ENCODE measurements around the gene GOLT1A. TPM values are rescaled to one million over a fixed set of nuclear protein-coding genes. Genes with fewer than 3 reads are reported as not detected.
"Not testable (repeated sequence)": the region's sequence is repeated elsewhere in the genome, so short reads cannot be mapped to it uniquely, and the experiment has no call there.

GOLT1A gene
- total RNA-seq, 4 donors from 2014 or later, result 1.1 to 1.3 TPM; not detected in 2

DNA sequence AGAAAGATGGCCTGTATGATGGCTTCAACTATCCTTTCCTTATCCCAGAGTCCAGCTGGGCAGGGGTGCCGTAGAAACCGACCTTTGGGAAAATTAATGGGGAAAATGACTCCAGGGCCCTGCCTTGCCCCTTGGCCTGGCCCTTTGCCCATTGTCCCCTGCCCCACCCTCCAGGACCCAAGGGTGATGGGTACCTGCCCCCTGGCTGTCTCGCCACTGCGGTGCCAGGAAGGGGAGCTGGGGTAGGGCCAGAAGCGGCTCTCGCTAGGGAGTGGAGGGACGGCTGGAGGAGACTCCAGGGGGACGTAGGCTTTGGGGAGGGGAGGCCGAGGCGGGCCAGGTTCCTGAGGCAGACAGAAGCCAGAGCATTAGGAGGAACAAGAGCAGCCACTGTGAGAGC lies 29.1 kb upstream of the GOLT1A start:
- Histone ChIP-seq H3K9me3 (no peaks in the 10 kb centered on the region), H3K27ac (no peak overlapping the region), H3K27me3 (no peaks in the 10 kb centered on the region), H3K4me1 (no peaks in the 10 kb centered on the region), H3K4me3 (no peak overlapping the region), H3K36me3 (no peaks in the 10 kb centered on the region)
- in situ Hi-C loops (cut with MboI; ENCODE audit: low sequenced_read_pairs in 4 of 4), result no loop called here
- TF ChIP-seq POLR2A (IDR thresholded peaks at IDR 0.05), result no peak
- TF ChIP-seq, protein P1, sequence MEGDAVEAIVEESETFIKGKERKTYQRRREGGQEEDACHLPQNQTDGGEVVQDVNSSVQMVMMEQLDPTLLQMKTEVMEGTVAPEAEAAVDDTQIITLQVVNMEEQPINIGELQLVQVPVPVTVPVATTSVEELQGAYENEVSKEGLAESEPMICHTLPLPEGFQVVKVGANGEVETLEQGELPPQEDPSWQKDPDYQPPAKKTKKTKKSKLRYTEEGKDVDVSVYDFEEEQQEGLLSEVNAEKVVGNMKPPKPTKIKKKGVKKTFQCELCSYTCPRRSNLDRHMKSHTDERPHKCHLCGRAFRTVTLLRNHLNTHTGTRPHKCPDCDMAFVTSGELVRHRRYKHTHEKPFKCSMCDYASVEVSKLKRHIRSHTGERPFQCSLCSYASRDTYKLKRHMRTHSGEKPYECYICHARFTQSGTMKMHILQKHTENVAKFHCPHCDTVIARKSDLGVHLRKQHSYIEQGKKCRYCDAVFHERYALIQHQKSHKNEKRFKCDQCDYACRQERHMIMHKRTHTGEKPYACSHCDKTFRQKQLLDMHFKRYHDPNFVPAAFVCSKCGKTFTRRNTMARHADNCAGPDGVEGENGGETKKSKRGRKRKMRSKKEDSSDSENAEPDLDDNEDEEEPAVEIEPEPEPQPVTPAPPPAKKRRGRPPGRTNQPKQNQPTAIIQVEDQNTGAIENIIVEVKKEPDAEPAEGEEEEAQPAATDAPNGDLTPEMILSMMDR (IDR thresholded peaks at IDR 0.05 in 4 of 5, conservative IDR thresholded peaks at IDR 0.05 in 1 of 5), result no peak
- DNase-seq (no peak), ATAC-seq (no peak)
- intact Hi-C loops (cut with DNase I; ENCODE audit: low total_unique reads), result no loop called here

DNA sequence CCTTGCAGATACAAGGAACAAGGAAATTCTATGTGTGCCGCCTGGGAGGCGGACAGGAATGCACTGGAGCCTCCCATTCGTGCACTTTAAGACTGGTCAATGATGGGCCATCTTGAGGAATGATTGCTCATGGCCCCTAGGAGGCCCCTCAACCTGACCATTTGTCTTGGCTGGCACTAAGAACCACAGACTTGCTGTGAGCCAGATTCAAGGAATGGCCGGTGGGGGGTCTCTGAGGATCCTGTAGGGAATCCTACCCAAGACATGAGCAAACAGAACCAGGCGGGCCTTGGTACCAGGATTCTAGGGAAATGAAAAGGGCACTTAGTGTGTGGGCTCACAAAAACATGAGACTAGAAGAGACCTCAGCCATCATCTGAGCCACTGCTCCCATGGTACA lies 28.1 kb upstream of the GOLT1A start:
- ATAC-seq, result no peak
- TF ChIP-seq, protein P1 (IDR thresholded peaks at IDR 0.05 in 4 of 5, conservative IDR thresholded peaks at IDR 0.05 in 1 of 5), result no peak
- TF ChIP-seq POLR2A (IDR thresholded peaks at IDR 0.05), result no peak
- in situ Hi-C loops (cut with MboI; ENCODE audit: low sequenced_read_pairs in 4 of 4) (no loop called here), intact Hi-C loops (cut with DNase I; ENCODE audit: low total_unique reads) (no loop called here)
- no peak overlapping the region for H3K4me3 ChIP-seq
- H3K27ac ChIP-seq, result no peak overlapping the region
- DNase-seq, result no peak
- no peaks in the 10 kb centered on the region for H3K36me3 ChIP-seq
- no peaks in the 10 kb centered on the region for H3K4me1 ChIP-seq
- H3K9me3 ChIP-seq, result no peaks in the 10 kb centered on the region
- H3K27me3 ChIP-seq, result no peaks in the 10 kb centered on the region

DNA sequence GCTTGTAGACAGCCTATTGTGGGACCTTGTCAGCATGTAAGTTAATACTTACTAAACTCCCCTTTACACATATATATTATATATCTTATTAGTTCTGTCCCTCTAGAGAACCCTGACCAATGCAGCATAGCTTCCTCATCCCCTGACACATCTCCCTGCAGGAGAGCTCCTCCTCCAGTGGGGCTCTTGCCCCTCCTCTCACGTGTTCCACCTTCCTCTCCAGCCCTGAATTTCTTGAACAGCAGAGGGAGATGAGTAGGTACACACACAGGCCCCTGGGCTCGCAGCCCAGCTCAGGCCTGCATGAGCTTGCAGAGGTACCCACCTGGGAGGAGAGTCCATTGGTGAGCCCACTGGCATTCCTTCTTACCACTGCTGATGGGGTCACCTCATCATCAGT lies 27.3 kb upstream of the GOLT1A start:
- intact Hi-C loops (cut with DNase I; ENCODE audit: low total_unique reads) (no loop called here), in situ Hi-C loops (cut with MboI; ENCODE audit: low sequenced_read_pairs in 4 of 4) (no loop called here)
- ATAC-seq (no peak), DNase-seq (no peak)
- no peaks in the 10 kb centered on the region for H3K27me3 ChIP-seq
- TF ChIP-seq, protein P1 (IDR thresholded peaks at IDR 0.05 in 4 of 5, conservative IDR thresholded peaks at IDR 0.05 in 1 of 5), result no peak
- no peak for TF ChIP-seq POLR2A (IDR thresholded peaks at IDR 0.05)
- no peak overlapping the region for H3K27ac ChIP-seq
- no peaks in the 10 kb centered on the region for H3K9me3 ChIP-seq
- H3K4me1 ChIP-seq, result no peaks in the 10 kb centered on the region
- no peak overlapping the region for H3K4me3 ChIP-seq
- H3K36me3 ChIP-seq, result no peaks in the 10 kb centered on the region

DNA sequence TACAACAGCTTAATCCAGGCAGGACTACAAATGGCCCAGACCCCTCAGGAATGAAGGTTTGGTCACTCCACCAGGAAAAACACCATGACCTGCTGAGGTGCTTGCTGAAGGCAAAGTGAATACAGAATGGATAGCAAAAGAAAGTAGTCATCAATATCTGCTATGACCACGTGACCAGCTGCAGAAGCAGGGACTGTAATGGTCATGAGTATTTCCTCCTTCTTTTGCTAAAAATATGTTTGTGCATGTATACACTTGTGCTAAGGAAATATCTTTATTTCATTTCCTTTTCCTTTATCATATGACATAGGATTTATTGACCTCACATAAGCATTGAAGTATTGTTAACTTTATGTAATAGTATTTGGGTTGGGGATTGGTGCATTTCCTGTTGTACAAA lies 26.4 kb upstream of the GOLT1A start:
- Histone ChIP-seq H3K27me3 (no peaks in the 10 kb centered on the region), H3K4me1 (no peaks in the 10 kb centered on the region), H3K27ac (no peak overlapping the region), H3K4me3 (no peak overlapping the region), H3K9me3 (no peaks in the 10 kb centered on the region), H3K36me3 (no peaks in the 10 kb centered on the region)
- ATAC-seq (no peak), DNase-seq (no peak)
- intact Hi-C loops (cut with DNase I; ENCODE audit: low total_unique reads), result no loop called here
- TF ChIP-seq POLR2A (IDR thresholded peaks at IDR 0.05), result no peak
- TF ChIP-seq, protein P1 (IDR thresholded peaks at IDR 0.05 in 4 of 5, conservative IDR thresholded peaks at IDR 0.05 in 1 of 5), result no peak
- in situ Hi-C loops (cut with MboI; ENCODE audit: low sequenced_read_pairs in 4 of 4), result no loop called here

DNA sequence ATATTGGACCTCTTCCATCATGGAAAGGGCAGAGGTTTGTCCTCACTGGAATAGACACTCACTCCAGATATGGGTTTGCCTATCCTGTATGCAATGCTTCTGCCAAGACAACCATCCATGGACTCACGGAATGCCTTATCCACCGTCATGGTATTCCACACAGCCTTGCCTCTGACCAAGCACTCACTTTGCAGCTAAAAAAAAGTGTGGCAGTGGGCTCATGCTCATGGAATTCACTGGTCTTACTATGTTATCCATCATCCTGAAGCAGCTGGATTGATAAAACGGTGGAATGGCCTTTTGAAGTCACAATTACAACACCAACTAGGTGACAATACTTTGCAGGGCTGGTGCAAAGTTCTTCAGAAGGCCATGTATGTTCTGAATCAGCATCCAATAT lies 25.6 kb upstream of the GOLT1A start:
- in situ Hi-C loops (cut with MboI; ENCODE audit: low sequenced_read_pairs in 4 of 4); H3K4me1 ChIP-seq; ATAC-seq; H3K36me3 ChIP-seq; H3K4me3 ChIP-seq; H3K9me3 ChIP-seq; DNase-seq; H3K27me3 ChIP-seq; intact Hi-C loops (cut with DNase I; ENCODE audit: low total_unique reads); H3K27ac ChIP-seq: not testable (repeated sequence)

DNA sequence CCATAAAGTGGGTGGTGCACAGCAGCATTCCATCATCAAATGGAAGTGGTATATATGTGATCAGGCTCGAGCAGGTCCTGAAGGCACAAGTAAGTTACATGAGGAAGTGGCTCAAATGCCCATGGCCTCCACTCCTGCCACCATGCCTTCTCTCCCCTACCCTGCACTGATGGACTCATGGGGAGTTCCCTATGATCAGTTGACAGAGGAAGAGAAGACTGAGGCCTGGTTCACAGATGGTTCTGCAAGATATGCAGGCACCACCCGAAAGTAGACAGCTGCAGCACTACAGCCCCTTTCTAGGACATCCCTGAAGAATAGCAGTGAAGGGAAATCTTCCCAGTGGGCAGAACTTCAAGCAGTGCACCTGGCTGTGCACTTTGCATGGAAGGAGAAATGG lies 24.7 kb upstream of the GOLT1A start:
- DNase-seq; in situ Hi-C loops (cut with MboI; ENCODE audit: low sequenced_read_pairs in 4 of 4); H3K4me1 ChIP-seq; intact Hi-C loops (cut with DNase I; ENCODE audit: low total_unique reads); H3K4me3 ChIP-seq; H3K36me3 ChIP-seq; H3K27ac ChIP-seq; ATAC-seq; H3K27me3 ChIP-seq; H3K9me3 ChIP-seq: not testable (repeated sequence)

DNA sequence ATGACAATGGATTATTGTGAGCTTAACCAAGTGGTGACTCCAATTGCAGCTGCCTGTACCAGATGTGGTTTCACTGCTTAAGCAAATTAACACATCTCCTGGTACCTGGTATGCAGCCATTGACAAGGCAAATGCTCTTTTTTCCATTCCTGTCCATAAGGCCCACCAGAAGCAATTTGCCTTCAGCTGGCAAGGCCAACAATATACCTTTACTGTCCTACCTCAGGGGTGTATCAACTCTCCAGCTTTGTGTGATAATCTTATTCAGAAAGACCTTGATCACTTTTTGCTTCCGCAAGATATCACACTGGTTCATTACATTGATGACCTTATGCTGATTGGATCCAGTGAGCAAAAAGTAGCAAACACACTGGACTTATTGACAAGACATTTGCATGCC lies 23.7 kb upstream of the GOLT1A start:
- H3K27me3 ChIP-seq; ATAC-seq; intact Hi-C loops (cut with DNase I; ENCODE audit: low total_unique reads); H3K4me1 ChIP-seq; H3K9me3 ChIP-seq; DNase-seq; H3K4me3 ChIP-seq; in situ Hi-C loops (cut with MboI; ENCODE audit: low sequenced_read_pairs in 4 of 4); H3K36me3 ChIP-seq; H3K27ac ChIP-seq: not testable (repeated sequence)
